H1 (cell line): ENCODE results near the gene MRPL50. TPM values are rescaled to one million over a fixed set of nuclear protein-coding genes. Genes with fewer than 3 reads are reported as not detected.

Experiments used
- CTCF ChIA-PET: fragments of 300-600 bp; sonication (Branson Sonifier 250); formaldehyde crosslinking; loops from one replicate; lab custom pipeline; 2021; ENCODE audit not compliant: partially characterized antibody; lab: Charles Lee
- POLR2A ChIA-PET: fragments of 300-600 bp; sonication (Branson Sonifier 250); formaldehyde crosslinking; loops from one replicate; lab custom pipeline; 2021; ENCODE audit warnings: inconsistent platforms; ENCODE audit not compliant: partially characterized antibody; lab: Charles Lee
- DNase-seq, 2 experiments: peaks; one replicate each; pipeline versions ENCODE4 v3.0.0 to v3.0.0-alpha.2; 2010 to 2022; ENCODE audit warnings: low spot score in 2 of 2, low read depth in 1 of 2, mixed read lengths in 1 of 2
- FAIRE-seq: peaks from 2 replicates; lab custom pipeline; 2011; peaks lifted over from hg19 to GRCh38; lab: Jason Lieb, UNC
- H2AFZ ChIP-seq: 2 replicates; pipeline ENCODE4 v1.8.1; 2012; ENCODE audit warnings: low read length, inconsistent platforms
- H2AK5ac ChIP-seq: 2 replicates; pipeline ENCODE4 v1.6.1; 2013; ENCODE audit warnings: low read depth, low read length
- H2BK120ac ChIP-seq: replicated peaks from 2 replicates; pipeline ENCODE3; 2013; ENCODE audit warnings: low read depth, low read length, inconsistent platforms
- H2BK12ac ChIP-seq: 2 replicates; pipeline ENCODE4 v1.6.1; 2013; ENCODE audit warnings: low read depth, low read length
- H2BK15ac ChIP-seq: 2 replicates; pipeline ENCODE4 v1.6.1; 2013; ENCODE audit warnings: low read length
- H2BK20ac ChIP-seq: 2 replicates; pipeline ENCODE4 v1.6.1; 2013; ENCODE audit warnings: low read length
- H2BK5ac ChIP-seq: 2 replicates; pipeline ENCODE4 v1.6.1; 2013; ENCODE audit warnings: low read depth, low read length
- H3K14ac ChIP-seq: 2 replicates; pipeline ENCODE4 v1.6.1; 2013; ENCODE audit warnings: inconsistent platforms; ENCODE audit not compliant: insufficient read length
- H3K18ac ChIP-seq: 2 replicates; pipeline ENCODE4 v1.6.1; 2013; ENCODE audit warnings: low read length; ENCODE audit errors: extremely low read depth
- H3K23ac ChIP-seq: 2 replicates; pipeline ENCODE4 v1.6.1; 2013; ENCODE audit warnings: inconsistent platforms; ENCODE audit not compliant: insufficient read length
- H3K23me2 ChIP-seq: 2 replicates; pipeline ENCODE4 v1.6.1; 2013; ENCODE audit warnings: low read depth, low read length
- H3K27ac ChIP-seq: 2 replicates; pipeline ENCODE4 v1.6.1; 2011; ENCODE audit warnings: low read depth, low read length, inconsistent platforms
- H3K27me3 ChIP-seq, 4 experiments: replicated peaks in 1 of 4; 1 replicate in 1 of 4; 2 replicates in 3 of 4; pipeline versions ENCODE4 v1.6.1 to v1.8.1; 2011 to 2013; ENCODE audit warnings: low read length in 3 of 4, mild to moderate bottlenecking in 3 of 4, inconsistent platforms in 2 of 4, mixed read lengths in 2 of 4, moderate library complexity in 1 of 4; ENCODE audit not compliant: control insufficient read depth in 3 of 4, insufficient read depth in 3 of 4; ENCODE audit errors: extremely low read depth in 1 of 4
- H3K36me3 ChIP-seq, 4 experiments: 2 replicates each; pipeline versions ENCODE4 v1.6.1 to v1.8.1; 2011 to 2013; ENCODE audit warnings: mild to moderate bottlenecking in 4 of 4, low read length in 3 of 4, moderate library complexity in 2 of 4, control low read depth in 1 of 4, inconsistent platforms in 1 of 4; ENCODE audit not compliant: insufficient read depth in 4 of 4, control insufficient read depth in 2 of 4
- H3K4ac ChIP-seq: replicated peaks from 2 replicates; pipeline ENCODE3; 2013; ENCODE audit warnings: low read length, low read depth, mixed read lengths, inconsistent platforms; ENCODE audit not compliant: insufficient read length
- H3K4me1 ChIP-seq, 4 experiments: replicated peaks in 1 of 4; 1 replicate in 1 of 4; 2 replicates in 3 of 4; pipeline versions ENCODE4 v1.6.1 to v1.8.1; 2011 to 2013; ENCODE audit warnings: low read length in 3 of 4, inconsistent platforms in 2 of 4, mixed read lengths in 1 of 4; ENCODE audit not compliant: insufficient read depth in 4 of 4, control insufficient read depth in 3 of 4
- H3K4me2 ChIP-seq, 2 experiments: 2 replicates each; pipeline versions ENCODE4 v1.6.1 to v1.8.1; 2011 to 2013; ENCODE audit warnings: low read depth in 2 of 2, low read length in 2 of 2, control low read depth in 1 of 2, inconsistent platforms in 1 of 2, mild to moderate bottlenecking in 1 of 2; ENCODE audit not compliant: insufficient read depth in 1 of 2
- H3K4me3 ChIP-seq, 4 experiments: fragments of 200-600, 300-600 bp in 1 of 4; sonication (generic), shearing (Covaris generic), sonication (Bioruptor Twin) in 1 of 4; 2 replicates each; pipeline versions ENCODE4 v1.5.1 to v1.8.1; 2011 to 2016; ENCODE audit warnings: low read length in 4 of 4, low read depth in 3 of 4, control low read depth in 2 of 4, inconsistent platforms in 2 of 4, mild to moderate bottlenecking in 2 of 4, mixed read lengths in 1 of 4, moderate library complexity in 1 of 4; ENCODE audit not compliant: insufficient read depth in 2 of 4; ENCODE audit errors: extremely low read depth in 1 of 4
- H3K56ac ChIP-seq: replicated peaks from 2 replicates; pipeline ENCODE3; 2013; ENCODE audit warnings: low read depth, mild to moderate bottlenecking, mixed read lengths, low read length, inconsistent platforms; ENCODE audit not compliant: insufficient read length
- H3K79me1 ChIP-seq: 2 replicates; pipeline ENCODE4 v1.6.1; 2013; ENCODE audit warnings: low read depth, low read length, control low read depth
- H3K79me2 ChIP-seq, 2 experiments: 2 replicates each; pipeline versions ENCODE4 v1.6.1 to v1.8.1; 2012 to 2013; ENCODE audit warnings: low read length in 2 of 2, mild to moderate bottlenecking in 2 of 2, inconsistent platforms in 1 of 2; ENCODE audit not compliant: insufficient read depth in 2 of 2, control insufficient read depth in 1 of 2
- H3K9ac ChIP-seq, 4 experiments: replicated peaks in 1 of 4; 1 replicate in 1 of 4; 2 replicates in 3 of 4; pipeline versions ENCODE4 v1.6.1 to v1.8.1; 2011 to 2013; ENCODE audit warnings: low read depth in 3 of 4, low read length in 3 of 4, control low read depth in 2 of 4, mild to moderate bottlenecking in 2 of 4, moderate library complexity in 2 of 4, inconsistent platforms in 1 of 4; ENCODE audit errors: extremely low read depth in 1 of 4
- H3K9me3 ChIP-seq, 2 experiments: 2 replicates each; pipeline versions ENCODE4 v1.6.1 to v1.8.1; 2012 to 2013; ENCODE audit warnings: mild to moderate bottlenecking in 2 of 2, moderate library complexity in 2 of 2, control low read depth in 1 of 2, inconsistent platforms in 1 of 2, low read depth in 1 of 2, low read length in 1 of 2, mixed read lengths in 1 of 2; ENCODE audit not compliant: insufficient read depth in 2 of 2
- H4K20me1 ChIP-seq, 2 experiments: replicated peaks in 1 of 2; 2 replicates each; pipeline versions ENCODE3 to v1.8.1; 2011 to 2013; ENCODE audit warnings: inconsistent platforms in 2 of 2, low read length in 2 of 2, mild to moderate bottlenecking in 1 of 2; ENCODE audit not compliant: insufficient read depth in 2 of 2, control insufficient read depth in 1 of 2
- H4K5ac ChIP-seq: 2 replicates; pipeline ENCODE4 v1.6.1; 2013; ENCODE audit warnings: low read length, low read depth, mixed read lengths, inconsistent platforms; ENCODE audit not compliant: insufficient read length
- H4K8ac ChIP-seq: 2 replicates; pipeline ENCODE4 v1.8.0; 2013; ENCODE audit warnings: mild to moderate bottlenecking, moderate library complexity, low read length, inconsistent platforms; ENCODE audit not compliant: insufficient read depth; ENCODE audit errors: extremely low read depth
- H4K91ac ChIP-seq: replicated peaks from 2 replicates; pipeline ENCODE3; 2013; ENCODE audit warnings: low read length, mixed read lengths, inconsistent platforms; ENCODE audit not compliant: insufficient read length
- ASH2L ChIP-seq: fragments of 200-600, 300-600 bp; sonication (generic); IDR thresholded peaks from one replicate; pipeline ENCODE4 v1.7.1; 2017; ENCODE audit warnings: low read length
- ATF3 ChIP-seq: IDR thresholded peaks from 2 replicates; pipeline ENCODE4 v1.6.1; 2011; ENCODE audit warnings: low read depth, mild to moderate bottlenecking, low read length; ENCODE audit not compliant: insufficient read depth
- BACH1 ChIP-seq: IDR thresholded peaks from 2 replicates; pipeline ENCODE4 v1.6.1; 2012; ENCODE audit warnings: low read length, improper control_type of control experiment
- CEBPB ChIP-seq: IDR thresholded peaks from 2 replicates; pipeline ENCODE4 v1.6.1; 2012; ENCODE audit warnings: low read depth, low read length
- CTCF ChIP-seq, 3 experiments: IDR thresholded peaks; 1 replicate in 2 of 3; 2 replicates in 1 of 3; pipeline versions ENCODE4 v1.5.1 to v1.6.1; 2011; ENCODE audit warnings: low read length in 3 of 3, mild to moderate bottlenecking in 3 of 3, inconsistent platforms in 2 of 3, low read depth in 1 of 3, moderate library complexity in 1 of 3; ENCODE audit not compliant: insufficient read depth in 1 of 3; ENCODE audit errors: control extremely low read depth in 1 of 3
- EZH2 ChIP-seq: fragments of 200-600 bp; sonication (generic); IDR thresholded peaks from 2 replicates; pipeline ENCODE4 v1.7.1; 2012; ENCODE audit warnings: low read depth, mild to moderate bottlenecking, moderate library complexity, low read length, inconsistent platforms; ENCODE audit not compliant: severe bottlenecking
- FOSL1 ChIP-seq: IDR thresholded peaks from 2 replicates; pipeline ENCODE4 v1.6.1; 2011; ENCODE audit warnings: mild to moderate bottlenecking, low read depth, low read length, moderate library complexity; ENCODE audit not compliant: insufficient read depth
- POLR2A ChIP-seq, 2 experiments: IDR thresholded peaks; 1 replicate in 1 of 2; 2 replicates in 1 of 2; pipeline ENCODE4 v1.6.1; 2011; ENCODE audit warnings: low read depth in 2 of 2, low read length in 2 of 2, mild to moderate bottlenecking in 2 of 2; ENCODE audit errors: control extremely low read depth in 1 of 2
- POLR2AphosphoS5 ChIP-seq: IDR thresholded peaks from 2 replicates; pipeline ENCODE4 v1.6.1; 2011; ENCODE audit warnings: low read depth, low read length
- POU5F1 ChIP-seq: IDR thresholded peaks from 2 replicates; pipeline ENCODE4 v1.6.1; 2011; ENCODE audit warnings: low read depth, mild to moderate bottlenecking, low read length, moderate library complexity
- SP1 ChIP-seq: IDR thresholded peaks from 2 replicates; pipeline ENCODE4 v1.6.1; 2011; ENCODE audit warnings: low read depth, low read length
- TBP ChIP-seq: IDR thresholded peaks from 2 replicates; pipeline ENCODE4 v1.6.1; 2011; ENCODE audit warnings: low read depth, low read length, improper control_type of control experiment
- WGBS, 2 experiments: shearing (Covaris generic) in 1 of 2; methylation state at CpG; one replicate each; pipeline versions ENCODE4 v1.1.6 to v1.1.7; 2013 to 2015; ENCODE audit warnings: low lambda C conversion rate in 2 of 2, mixed read lengths in 2 of 2, inconsistent platforms in 1 of 2, low coverage in 1 of 2, missing lambda C conversion rate in 1 of 2; ENCODE audit not compliant: insufficient replicate concordance in 2 of 2, insufficient coverage in 1 of 2, insufficient read length in 1 of 2; ENCODE audit errors: extremely low coverage in 1 of 2, missing lambda C conversion rate in 1 of 2; 5-methylcytosine and 5-hydroxymethylcytosine counted together
- polyA plus RNA-seq, 7 experiments: library from polyadenylated mRNA; depleted of rRNA in 3 of 7; stranded (reverse) in 5 of 7; unstranded in 2 of 7; fragments of >200 nt in 5 of 7; fragments of 200-250 nt in 2 of 7; gene quantifications; 1 replicate in 5 of 7; 2 replicates in 1 of 7; 4 replicates in 1 of 7; pipeline versions ENCODE4 v1.2.1 to v1.2.3, GENCODE V29; 2011 to 2013; ENCODE audit warnings: missing spikeins in 2 of 7, mixed read lengths in 2 of 7
- total RNA-seq: library from RNA; stranded (reverse); fragmentation: NEBNext Ultra II Directional; extraction: Animal tissue kit (Norgen Biotek cat#: 25700); gene quantifications from 2 replicates; pipeline ENCODE4 v1.2.1, GENCODE V29; 2021

MRPL50 gene
- total and polyA plus RNA-seq, 2 of the 8 experiments (the other 6 are each of a cell fraction or from before 2014, with no cell fraction given), result 17.8 to 25.1 TPM

- Histone ChIP-seq H3K4ac (no peak overlapping the region), H2BK5ac (no peak overlapping the region), H3K4me1 (no peaks in the 10 kb centered on the region; a peak in 1 of 7 replicates), H2BK15ac (no peak overlapping the region), H2BK20ac (no peak overlapping the region), H2BK12ac (no peak overlapping the region), H3K9me3 (no peaks in the 10 kb centered on the region), H3K18ac (no peak overlapping the region), H3K36me3 (no peaks in the 10 kb centered on the region), H2AFZ (peak overlapping the region; percentile 42), H2AK5ac (no peak overlapping the region), H3K79me1 (no peaks in the 10 kb centered on the region), H3K9ac (no peak overlapping the region), H4K8ac (no peak overlapping the region), H3K14ac (no peak overlapping the region), H3K79me2 (no peaks in the 10 kb centered on the region), H3K56ac (no peak overlapping the region), H3K4me3 (no peak overlapping the region), H3K27ac (no peak overlapping the region), H2BK120ac (no peak overlapping the region), H3K27me3 (no peaks in the 10 kb centered on the region), H3K23me2 (no peaks in the 10 kb centered on the region), H4K91ac (no peak overlapping the region), H3K4me2 (no peak overlapping the region), H3K23ac (no peak overlapping the region), H4K20me1 (no peaks in the 10 kb centered on the region), H4K5ac (no peak overlapping the region)
- 83% methylated on average over 12 of the region's 12 CpGs; no CpG with 5 or more reads in 1 of the 2 experiments for WGBS, 2 experiments
- CTCF ChIA-PET, result no interaction called here
- POLR2A ChIA-PET, result interaction anchor here (1.0 to 1.9 kb wide), 2 partner anchors 8 to 13 kb away, joined by 3 to 4 read pairs; no protein-coding TSS in a partner anchor
- DNase-seq (peak in 1 of 2 experiments; percentile 49), FAIRE-seq (peak; percentile 42)
- TF ChIP-seq TBP, result no peak
- no peak for TF ChIP-seq BACH1
- TF ChIP-seq ASH2L, result no peak
- TF ChIP-seq POU5F1, result no peak
- TF ChIP-seq ATF3, result no peak
- TF ChIP-seq CTCF (IDR thresholded peaks at IDR 0.05; ENCODE audit: control extremely low read depth in 1 of 3, insufficient read depth in 1 of 3, low read depth in 1 of 3, low read length in 3 of 3), result no peak
- no peak for TF ChIP-seq FOSL1
- TF ChIP-seq POLR2A (IDR thresholded peaks at IDR 0.05; ENCODE audit: control extremely low read depth in 1 of 2, low read depth in 2 of 2, low read length in 2 of 2), result no peak
- TF ChIP-seq CEBPB, result no peak
- no peak for TF ChIP-seq SP1
- no peak for TF ChIP-seq POLR2AphosphoS5
- TF ChIP-seq EZH2, result no peak
Observed at GRCh38 chr9:101375546-101375945, 22.9 kb downstream of the MRPL50 start.
